GM13977 (cell line): ENCODE results near the gene TEX51.

Experiments used
- DNase-seq: peaks from one replicate; pipeline ENCODE4 v3.0.0; 2012; ENCODE audit warnings: low spot score
- CTCF ChIP-seq: IDR thresholded peaks from 2 replicates; pipeline ENCODE4 v1.5.1; 2012; ENCODE audit warnings: mild to moderate bottlenecking, control low read depth; ENCODE audit not compliant: insufficient read depth; ENCODE audit errors: extremely low read depth, missing control alignments
- in situ Hi-C: fragments of 300-500 bp; cut with MboI; formaldehyde crosslinking; loops from one replicate; pipeline ENCODE4 v1.12.0; 2022; ENCODE audit warnings: low sequenced_read_pairs, low pct_unique_long_range_greater_than_20kb, mixed read lengths, inconsistent platforms; ENCODE audit not compliant: unreplicated experiment

Gene TEX51

DNA sequence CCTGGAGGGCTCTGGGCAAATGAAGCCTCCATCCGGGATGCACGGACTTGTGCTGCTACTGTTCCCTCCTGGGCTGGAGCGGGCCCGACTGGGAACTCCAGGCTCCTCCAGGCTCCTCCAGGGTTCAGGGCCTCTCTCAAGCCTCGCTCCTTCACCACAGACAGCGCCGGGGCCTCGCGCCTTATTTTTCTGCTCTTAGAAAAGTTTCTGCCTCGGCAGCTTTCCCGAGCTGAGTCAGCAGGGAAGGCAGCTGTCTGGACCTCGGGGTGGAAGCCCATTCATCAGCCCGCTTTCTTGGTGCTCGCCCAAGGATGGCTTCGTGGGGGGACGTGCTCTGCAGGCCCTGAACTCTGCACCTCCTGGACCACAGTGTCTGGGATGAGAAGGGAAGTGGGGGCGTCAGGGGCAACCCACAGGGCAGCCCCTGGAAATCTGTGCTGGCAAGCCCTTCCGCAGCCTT lies 12.9 kb upstream of the TEX51 start:
- in situ Hi-C loops: no loop called here
- no peak for TF ChIP-seq CTCF
- DNase-seq: no peak

GRCh38 chr2:126886211-126886915 lies 12.3 kb upstream of the TEX51 start:
- TF ChIP-seq CTCF: peak; percentile 84
- peak; percentile 83 for DNase-seq
- in situ Hi-C loops: no loop called here

DNA sequence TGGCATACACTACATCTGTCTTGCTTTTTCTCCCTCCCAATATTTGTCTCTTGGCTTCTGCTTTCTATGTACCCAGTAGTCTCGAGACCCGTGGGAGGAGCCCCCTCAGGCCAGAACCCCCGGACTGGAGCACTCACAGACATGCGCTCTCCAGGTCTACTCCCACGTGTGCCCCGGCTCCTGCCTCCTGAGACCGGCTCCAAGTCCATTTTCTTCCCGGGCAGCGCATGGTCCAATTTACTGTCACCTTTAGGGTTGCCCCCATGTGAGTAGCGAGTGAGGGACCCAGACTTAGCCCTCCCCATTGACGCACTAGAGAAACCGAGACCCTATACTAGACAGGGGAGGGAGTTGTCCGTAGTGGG lies 11.8 kb upstream of the TEX51 start:
- in situ Hi-C loops: no loop called here

DNA sequence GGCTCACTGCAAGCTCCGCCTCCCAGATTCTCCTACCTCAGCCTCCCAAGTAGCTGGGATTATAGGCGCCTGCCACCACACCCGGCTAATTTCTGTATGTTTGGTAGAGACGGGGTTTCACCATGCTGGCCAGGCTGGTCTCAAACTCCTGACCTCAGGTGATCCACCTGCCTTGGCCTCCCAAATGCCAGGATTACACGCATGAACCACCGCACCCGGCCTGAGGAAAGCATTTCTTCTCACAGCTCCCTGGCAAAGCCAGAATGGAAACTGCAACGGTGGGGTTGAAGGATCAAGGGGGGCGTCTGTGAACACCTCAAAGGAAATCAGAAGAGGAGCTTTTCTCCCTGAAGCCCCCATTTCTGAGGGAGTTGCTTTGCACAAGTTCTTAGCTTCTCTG lies 11.2 kb upstream of the TEX51 start:
- in situ Hi-C loops: no loop called here
- DNase-seq: no peak
- TF ChIP-seq CTCF: no peak

More for the DNA sequence above, 11.8 kb upstream of the TEX51 start:
- no peak for TF ChIP-seq CTCF
- no peak for DNase-seq

DNA sequence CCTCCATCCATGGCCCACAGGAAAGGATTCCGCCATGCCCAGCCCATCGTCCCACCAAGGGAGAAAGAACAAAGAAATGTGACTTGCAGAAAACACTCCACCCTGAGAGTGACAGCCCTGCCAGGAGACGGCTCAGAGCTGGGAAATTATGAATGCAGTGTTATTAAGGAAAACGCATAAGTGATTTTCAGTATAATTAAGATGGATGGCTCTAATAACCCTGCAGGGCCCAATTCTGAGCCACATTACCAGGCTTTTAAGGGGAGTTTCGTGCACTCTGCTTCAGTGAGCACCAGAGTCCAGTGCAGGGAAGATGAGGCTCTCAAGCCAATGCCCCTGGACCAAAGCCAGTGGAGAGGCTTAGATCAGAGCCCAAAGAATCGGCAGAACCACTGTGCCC lies 10.6 kb upstream of the TEX51 start:
- DNase-seq: no peak
- in situ Hi-C loops: no loop called here

DNA sequence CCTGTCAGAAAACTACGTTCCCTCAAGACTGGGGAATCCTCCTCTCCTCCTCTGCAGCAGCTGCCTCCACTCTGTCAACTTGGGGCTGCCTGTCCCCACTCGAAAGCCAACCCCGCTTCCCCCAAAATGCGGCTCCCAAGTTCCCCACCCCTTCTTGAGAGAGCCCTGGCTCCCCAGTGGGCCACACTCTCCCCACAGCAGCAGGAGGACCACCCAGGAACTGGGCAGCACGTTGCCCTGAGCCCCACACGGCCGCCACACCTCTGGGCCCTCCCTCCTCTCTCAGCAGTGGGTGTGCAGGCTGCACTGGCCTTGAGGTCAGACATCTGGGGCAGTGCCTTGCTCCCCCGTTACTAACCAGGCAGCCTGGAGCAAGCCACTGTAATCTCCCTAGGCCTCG lies 9.6 kb upstream of the TEX51 start:
- DNase-seq: no peak
- in situ Hi-C loops: no loop called here
- no peak for TF ChIP-seq CTCF

More for the DNA sequence above, 10.6 kb upstream of the TEX51 start:
- TF ChIP-seq CTCF: no peak
